ENCODE data around the gene DOK1.

The DOK1 gene

DNA sequence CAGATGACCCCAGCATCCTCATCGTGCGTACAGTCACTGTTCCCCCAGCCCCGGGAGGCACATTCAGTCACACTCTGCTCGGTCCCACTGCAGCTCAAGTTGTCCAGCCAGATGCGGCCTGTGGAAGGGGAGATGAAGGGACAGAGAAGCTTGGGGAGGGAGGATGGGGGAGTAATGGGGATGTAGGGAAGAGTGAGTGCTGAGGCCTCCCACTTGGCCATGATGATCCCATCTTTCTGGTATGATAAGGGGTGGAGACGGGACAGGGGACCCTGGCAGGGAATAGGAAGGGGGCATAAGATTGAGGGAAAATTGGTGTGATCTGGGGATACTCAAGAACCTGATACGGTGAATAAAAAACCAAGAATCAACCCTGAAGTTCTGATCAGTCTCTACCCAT is 4.3 kb upstream of the DOK1 start:
- H3K4me3 ChIP-seq (ENCODE audit: low read depth, low read length), result no peak overlapping the region
- no peak for DNase-seq (ENCODE audit: low read depth)
- TF ChIP-seq, protein P1, sequence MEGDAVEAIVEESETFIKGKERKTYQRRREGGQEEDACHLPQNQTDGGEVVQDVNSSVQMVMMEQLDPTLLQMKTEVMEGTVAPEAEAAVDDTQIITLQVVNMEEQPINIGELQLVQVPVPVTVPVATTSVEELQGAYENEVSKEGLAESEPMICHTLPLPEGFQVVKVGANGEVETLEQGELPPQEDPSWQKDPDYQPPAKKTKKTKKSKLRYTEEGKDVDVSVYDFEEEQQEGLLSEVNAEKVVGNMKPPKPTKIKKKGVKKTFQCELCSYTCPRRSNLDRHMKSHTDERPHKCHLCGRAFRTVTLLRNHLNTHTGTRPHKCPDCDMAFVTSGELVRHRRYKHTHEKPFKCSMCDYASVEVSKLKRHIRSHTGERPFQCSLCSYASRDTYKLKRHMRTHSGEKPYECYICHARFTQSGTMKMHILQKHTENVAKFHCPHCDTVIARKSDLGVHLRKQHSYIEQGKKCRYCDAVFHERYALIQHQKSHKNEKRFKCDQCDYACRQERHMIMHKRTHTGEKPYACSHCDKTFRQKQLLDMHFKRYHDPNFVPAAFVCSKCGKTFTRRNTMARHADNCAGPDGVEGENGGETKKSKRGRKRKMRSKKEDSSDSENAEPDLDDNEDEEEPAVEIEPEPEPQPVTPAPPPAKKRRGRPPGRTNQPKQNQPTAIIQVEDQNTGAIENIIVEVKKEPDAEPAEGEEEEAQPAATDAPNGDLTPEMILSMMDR (conservative IDR thresholded peaks at IDR 0.05; ENCODE audit: low read depth, low read length), result no peak

DNA sequence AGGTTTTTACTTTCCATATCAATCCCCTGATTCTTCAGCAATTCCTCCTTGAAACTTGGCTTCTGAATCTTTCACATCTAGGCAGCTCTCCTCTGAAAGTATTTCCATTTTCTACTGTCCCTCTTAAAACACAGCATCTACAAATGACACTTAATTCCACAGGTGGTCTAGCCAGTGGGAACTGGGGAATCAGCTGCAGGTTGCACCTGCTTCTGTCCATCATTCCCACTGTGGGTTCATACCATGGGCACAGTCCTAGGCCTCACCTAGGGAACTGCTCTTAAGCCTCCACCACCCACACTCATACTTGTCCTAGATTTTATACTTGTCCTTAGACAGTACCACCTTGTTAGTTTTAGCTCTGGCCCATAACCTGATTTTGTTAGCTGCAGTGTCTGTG is 3.0 kb upstream of the DOK1 start:
- no peak for DNase-seq (ENCODE audit: low read depth)
- no peak overlapping the region for H3K4me3 ChIP-seq (ENCODE audit: low read depth, low read length)
- TF ChIP-seq, protein P1 (conservative IDR thresholded peaks at IDR 0.05; ENCODE audit: low read depth, low read length), result no peak

DNA sequence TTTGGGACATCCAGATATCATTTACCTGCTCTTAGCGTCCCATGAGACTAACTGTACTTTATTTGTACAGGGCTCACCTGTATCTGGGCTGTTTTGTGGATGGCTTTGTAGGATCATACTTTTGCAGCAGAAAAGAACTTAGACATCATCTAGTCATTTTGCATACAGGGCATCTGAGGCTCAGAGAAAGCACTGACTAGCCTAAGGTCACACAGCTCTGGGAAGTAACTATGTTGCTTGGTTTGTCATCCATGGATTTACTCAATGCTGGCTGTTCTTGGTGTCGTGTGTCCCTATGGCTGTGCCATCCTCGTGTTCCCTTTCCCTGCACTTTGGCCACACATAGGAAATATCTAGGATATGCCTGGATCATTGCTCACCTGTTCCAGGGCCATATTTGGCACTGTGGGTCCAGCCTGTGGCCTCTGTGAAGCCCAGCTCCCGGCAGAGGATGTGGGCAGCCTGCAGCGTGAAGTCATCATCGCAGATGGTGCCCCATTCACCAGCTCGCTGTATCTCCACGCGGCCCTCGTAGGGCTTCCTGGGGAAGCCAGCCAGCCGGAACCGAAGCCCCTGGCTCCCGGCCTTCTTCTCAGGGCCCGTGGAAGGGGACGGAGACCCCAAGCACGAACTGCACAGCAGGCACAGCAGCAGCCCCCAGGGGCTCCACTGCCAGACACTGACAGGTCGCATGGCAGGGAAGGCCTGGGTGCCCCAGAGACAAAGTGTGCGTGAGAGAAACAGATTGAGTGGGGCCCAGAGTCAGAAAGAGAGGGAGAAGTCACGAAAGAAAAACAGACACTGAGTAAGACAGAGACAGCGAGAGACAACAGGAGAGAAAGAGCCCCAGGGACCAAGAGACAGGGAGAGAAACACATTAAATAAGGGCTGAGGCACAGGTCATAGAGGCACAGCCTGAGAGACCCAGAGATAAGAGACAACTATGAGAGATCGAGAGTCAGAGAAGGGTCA is 2.3 kb upstream of the DOK1 start:
- H3K4me3 ChIP-seq (ENCODE audit: low read depth, low read length), result no peak overlapping the region
- TF ChIP-seq, protein P1 (conservative IDR thresholded peaks at IDR 0.05; ENCODE audit: low read depth, low read length), result no peak
- DNase-seq (ENCODE audit: low read depth), result no peak

DNA sequence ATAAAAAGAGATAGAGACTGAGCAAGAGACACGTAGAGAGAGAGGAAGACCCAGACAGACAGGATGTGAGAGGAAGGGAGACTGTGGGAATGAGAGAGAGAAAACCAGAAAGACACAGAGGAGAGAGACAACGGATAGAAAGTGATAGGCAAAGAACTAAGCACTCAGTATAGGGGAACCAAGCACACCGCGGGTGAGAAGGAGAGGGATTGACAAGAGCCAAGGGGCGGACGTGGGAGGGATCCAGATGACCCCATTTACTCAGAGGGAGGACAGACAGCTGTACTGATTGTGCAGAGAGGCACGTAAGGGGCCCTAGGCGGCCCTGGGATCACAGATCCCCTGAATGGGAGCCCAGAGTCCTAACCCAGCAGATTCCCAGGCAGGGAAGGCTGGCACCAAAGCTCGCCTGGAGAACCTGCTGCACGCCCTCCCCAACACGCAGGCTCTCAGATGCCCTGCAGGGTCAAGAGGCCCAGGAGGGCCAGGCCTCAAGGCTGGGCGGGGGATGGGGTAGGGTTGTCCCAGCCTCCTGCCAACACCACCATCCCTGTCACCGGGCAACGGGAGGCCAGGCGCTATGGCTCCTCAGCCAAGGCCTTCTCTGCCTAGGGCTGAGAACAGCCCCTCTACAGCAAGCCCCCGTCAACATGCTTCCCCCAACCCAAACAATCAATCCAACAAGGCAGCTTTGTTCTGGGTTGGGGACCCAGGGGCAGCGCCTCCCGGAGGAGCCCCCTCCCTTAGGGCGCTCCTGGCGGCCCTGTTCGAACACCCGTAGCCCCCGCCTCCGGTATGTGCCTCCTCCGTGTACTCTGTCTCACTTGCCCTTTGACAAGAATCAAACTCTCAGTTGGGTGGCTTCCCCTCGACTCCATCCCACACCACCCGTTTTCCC is 1.4 kb upstream of the DOK1 start:
- DNase-seq (ENCODE audit: low read depth), result no peak
- peak overlapping the region; percentile 87 for H3K4me3 ChIP-seq (ENCODE audit: low read depth, low read length)
- TF ChIP-seq, protein P1 (conservative IDR thresholded peaks at IDR 0.05; ENCODE audit: low read depth, low read length), result no peak

DNA sequence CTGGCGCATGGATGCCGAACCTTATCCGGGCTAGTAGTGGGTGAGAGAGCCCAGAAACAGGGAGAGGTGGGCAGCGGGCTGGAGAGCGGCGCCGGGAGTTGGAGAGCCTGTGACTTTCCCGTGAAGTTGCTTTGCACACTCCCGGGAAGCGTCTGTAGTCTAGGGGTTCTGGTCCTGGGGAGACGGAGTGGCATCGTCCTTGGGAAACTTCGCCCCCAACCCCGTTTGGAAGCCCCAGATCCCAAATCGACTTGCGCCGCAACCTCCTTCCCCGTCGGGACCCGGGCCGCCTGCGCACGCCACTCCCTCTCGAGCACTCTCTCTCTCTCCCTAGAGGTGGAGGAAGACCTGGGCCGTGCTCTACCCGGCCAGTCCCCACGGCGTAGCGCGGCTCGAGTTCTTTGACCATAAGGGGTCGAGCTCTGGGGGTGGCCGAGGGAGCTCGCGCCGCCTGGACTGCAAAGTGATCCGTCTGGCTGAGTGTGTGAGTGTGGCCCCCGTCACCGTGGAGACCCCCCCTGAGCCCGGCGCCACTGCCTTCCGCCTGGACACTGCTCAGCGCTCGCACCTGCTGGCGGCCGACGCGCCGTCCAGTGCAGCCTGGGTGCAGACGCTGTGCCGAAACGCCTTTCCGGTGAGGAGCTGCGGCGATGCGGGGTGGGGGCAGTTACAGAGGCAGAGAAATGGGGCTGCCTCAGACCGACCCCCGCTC is 456 bp downstream of the DOK1 start:
- peak; percentile 50 for DNase-seq (ENCODE audit: low read depth)
- TF ChIP-seq, protein P1 (conservative IDR thresholded peaks at IDR 0.05; ENCODE audit: low read depth, low read length), result no peak
- H3K4me3 ChIP-seq (ENCODE audit: low read depth, low read length), result peak overlapping the region; percentile 87

DNA sequence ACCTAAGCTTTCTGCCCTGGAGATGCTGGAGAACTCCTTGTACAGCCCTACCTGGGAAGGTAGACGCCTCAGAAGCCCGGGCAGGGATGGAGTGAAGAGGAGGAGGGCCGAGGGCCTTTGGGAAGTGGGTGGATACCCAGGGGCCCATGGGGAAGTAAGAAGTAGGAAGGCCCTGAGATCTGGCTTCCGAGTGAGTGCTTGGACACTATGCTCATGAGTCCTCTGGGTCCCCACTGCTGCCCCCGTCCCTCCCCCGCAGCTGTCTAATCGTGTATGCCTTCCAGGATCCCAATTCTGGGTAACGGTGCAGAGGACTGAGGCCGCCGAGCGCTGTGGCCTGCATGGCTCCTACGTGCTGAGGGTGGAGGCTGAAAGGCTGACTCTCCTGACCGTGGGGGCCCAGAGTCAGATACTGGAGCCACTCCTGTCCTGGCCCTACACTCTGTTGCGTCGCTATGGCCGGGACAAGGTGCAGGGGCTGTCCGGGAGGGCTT is 1.1 kb downstream of the DOK1 start:
- DNase-seq (ENCODE audit: low read depth), result no peak
- peak overlapping the region; percentile 87 for H3K4me3 ChIP-seq (ENCODE audit: low read depth, low read length)
- TF ChIP-seq, protein P1 (conservative IDR thresholded peaks at IDR 0.05; ENCODE audit: low read depth, low read length), result no peak
